HG02884 (cell line): ENCODE measurements around the gene TCF4.
A peak's percentile ranks its signal among the peaks of the same experiment; 100 is the strongest.

Experiments
- ATAC-seq: cut with Tn5 transposase; IDR thresholded peaks from one replicate; pipeline ENCODE4 v1.9.1; 2021; ENCODE audit warnings: mild to moderate bottlenecking, moderate library complexity; ENCODE audit not compliant: unreplicated experiment

Gene TCF4

DNA sequence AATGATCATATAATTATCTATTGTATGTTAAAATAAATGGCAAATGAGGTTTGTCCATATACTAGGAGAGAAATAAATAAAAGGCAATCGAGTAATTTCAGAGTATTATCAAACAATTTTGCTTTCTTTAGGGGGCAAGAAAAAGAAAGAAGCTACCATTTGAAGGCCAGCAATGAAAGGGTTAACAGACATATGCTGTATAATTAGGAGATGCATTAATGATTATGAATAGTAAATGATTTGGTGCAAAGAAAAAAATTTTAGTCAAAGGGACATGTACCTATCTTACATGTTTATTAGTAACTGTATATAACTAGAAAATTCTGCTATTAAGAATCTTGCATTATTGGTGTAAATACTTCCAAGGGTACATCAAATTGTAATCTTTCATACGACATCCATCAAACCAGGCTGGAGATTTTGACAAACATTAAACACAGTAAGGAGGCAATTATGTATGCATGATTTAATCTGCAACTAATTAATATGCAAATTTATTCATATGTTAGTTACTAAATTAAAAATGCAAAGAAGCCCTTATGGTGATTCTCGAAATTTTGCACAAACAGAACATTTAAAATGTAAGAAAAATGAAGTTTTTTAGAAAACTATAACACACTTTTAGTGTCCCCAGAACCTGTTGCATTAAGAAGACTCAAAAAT lies 251.4 kb downstream of the TCF4 start:
- no peak for ATAC-seq

DNA sequence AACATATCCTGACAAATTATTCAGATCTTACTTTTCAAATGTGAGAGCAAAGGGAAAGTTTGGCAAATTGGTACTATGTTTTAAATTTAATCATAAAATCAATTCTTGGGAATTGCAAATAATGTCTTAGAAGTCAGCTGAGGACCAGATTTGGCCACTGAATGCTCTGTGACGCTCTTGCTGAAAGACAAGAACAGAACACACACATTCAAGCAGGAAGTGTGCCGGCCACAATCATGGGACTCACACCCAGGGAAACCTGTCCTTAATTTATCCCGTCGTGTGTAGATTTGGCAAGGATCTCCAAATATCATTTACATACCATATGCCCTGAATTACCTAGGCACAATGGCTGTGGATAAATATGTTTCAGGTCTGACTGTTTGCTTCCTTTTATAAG lies 253.1 kb downstream of the TCF4 start:
- ATAC-seq: no peak

DNA sequence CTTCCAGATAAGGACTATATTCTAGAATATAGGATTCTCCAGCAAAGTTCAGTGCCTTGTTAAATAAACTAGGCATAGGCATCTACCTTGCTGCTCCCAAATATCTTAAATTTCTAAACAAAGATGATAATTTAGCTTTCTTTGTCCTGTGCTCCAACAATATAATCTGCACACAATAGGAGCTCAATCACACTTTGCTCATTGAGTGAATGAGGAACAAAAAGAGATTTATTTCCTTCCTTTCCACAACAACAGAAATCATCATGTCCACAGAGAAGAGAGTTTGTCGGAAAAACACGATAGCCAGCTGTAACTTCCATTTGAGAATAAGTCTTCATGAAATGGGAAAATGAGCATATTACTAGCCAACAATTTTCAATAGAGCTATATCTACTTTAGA lies 256.7 kb downstream of the TCF4 start:
- ATAC-seq: no peak

DNA sequence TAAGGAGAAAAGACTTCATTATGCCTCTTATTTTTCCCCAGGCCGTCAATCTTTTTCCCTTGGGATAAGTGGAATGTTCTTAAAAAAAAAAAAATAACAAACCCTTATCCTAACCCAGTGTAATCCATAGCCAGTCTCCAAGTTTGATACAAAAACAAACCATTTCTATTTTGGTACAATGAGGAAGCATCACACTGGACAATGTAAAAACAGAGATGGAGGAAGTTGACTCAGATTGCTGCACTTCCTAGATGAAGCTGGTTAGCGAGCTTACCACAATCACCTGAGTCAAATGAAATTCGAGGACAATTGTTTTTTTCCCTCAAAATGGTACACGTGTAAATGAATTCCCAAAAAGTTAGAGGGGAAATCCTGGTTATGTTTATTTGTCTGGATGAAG lies 259.7 kb downstream of the TCF4 start:
- no peak for ATAC-seq

DNA sequence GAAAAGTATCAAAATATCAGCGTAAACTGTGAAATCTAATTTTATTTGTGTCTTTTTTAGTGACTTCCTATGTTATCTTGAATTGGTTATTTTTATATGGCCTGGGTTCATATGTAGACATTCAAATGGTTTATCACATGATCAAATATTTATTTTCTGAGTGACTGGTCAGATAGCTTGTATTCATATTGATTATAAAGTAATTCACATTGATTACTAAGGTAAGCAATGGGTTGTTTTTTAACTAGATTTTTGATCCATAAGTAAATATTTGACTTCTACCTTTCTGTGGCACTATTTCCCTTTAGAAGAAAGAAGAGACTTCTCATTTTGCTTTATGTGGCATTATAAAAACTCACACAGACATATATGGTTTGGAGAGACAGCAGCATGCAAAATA lies 260.5 kb downstream of the TCF4 start:
- no peak for ATAC-seq

DNA sequence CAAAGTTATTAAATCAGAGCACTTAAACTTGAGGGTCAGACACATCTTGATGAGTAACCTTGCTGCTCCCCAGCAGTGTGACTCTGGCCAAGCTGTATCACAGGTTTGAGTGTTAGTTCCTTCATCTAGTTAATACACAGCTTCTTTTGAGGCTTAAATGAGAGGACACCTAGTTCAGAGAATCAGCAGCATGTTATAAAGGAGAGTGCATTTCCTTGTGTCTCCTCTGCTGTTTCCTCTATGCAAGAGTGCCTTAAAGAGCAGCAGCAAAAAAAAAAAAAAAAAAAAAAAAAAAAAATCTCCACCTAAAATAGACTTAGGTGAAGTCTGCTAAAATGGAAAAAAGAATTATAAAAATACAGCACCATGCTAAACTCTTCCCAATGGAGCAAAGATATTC lies 261.9 kb downstream of the TCF4 start:
- ATAC-seq: no peak

DNA sequence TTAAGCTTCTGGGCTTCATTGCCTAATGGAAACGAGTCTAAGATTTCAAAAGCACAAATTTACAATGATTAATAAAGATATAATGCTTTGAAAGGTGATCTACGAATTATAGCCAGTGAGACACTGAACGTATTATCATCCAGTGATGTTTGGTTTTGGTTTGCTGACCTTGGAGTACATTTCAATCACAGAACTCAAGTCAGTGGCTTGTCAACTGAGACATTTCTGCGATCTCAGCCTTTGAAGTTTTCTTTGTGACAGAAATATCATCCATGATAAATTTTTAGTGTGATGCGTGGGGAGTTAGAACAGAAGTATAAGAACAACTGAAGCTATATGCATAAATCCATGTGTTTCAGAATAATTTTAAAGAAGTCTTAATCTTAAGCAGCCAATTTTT lies 263.8 kb downstream of the TCF4 start:
- ATAC-seq: no peak

DNA sequence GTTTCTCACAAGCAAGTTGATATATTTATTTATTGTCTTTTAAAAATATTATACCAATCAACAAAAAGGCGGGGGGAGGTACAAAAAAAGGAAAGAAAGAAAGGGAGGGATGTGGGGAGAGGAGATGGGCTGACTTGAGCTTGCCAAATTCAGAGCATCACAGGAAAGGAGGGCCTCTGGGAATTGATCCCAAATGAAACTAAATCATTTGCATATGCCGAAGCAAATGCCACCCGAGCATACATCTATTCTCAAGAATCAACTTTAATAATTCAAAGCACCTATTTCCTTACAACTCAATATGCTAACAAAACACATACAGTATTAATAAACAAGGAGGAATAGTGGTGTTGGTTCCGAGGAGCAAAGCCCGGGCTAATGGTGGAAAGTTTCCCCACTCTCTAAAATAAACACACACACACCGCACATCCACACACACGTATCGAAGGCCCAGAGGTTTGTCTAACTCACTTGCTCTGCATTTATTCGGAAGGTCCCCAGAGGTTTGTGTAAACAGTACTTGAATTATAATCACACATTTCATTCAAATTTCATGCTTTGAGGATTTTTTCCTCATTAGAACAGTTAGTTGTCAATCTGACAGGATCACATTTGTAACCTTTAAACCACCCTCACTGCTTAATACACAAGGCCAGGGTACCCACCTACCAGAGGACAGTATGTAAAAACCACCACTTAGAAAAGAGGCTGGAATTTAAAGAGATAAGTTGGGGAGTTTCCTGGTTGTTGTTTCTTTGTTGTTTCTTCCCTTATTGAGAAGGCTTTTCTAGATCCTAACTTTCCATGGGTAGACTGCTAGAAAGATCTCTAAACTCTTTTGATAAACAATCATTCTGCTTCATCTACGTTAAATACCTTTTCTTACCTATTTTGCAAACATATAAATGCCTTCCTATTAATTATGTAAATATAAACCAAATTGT lies 264.7 kb downstream of the TCF4 start:
- no peak for ATAC-seq

DNA sequence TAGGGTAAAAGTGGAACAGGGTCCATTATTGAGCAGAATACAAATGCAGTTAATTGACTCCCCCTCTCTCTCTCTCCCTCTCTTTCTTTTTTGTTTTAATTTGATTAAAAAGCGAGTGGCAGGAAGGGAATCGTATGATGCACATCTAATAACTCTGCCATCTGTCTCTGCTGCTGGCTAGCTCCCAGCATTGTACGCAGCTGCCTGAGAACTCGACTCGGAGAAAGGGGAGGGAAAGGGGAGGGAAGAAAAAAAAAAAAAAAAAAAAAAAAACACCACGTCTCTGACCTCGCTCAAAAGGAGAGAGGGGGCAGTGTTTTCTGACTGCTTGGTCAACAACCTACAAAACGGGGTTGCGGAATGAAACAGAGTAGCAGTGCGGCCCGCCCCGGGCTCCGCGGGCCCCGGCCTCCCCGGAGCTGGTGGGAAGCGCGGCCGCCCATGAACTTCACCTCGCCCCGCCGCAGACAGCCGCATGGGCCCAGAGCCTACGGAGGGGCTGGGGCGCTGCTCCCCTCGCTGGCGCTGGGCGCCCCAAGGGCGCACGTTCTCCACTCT lies 265.7 kb downstream of the TCF4 start:
- ATAC-seq: peak; percentile 61

DNA sequence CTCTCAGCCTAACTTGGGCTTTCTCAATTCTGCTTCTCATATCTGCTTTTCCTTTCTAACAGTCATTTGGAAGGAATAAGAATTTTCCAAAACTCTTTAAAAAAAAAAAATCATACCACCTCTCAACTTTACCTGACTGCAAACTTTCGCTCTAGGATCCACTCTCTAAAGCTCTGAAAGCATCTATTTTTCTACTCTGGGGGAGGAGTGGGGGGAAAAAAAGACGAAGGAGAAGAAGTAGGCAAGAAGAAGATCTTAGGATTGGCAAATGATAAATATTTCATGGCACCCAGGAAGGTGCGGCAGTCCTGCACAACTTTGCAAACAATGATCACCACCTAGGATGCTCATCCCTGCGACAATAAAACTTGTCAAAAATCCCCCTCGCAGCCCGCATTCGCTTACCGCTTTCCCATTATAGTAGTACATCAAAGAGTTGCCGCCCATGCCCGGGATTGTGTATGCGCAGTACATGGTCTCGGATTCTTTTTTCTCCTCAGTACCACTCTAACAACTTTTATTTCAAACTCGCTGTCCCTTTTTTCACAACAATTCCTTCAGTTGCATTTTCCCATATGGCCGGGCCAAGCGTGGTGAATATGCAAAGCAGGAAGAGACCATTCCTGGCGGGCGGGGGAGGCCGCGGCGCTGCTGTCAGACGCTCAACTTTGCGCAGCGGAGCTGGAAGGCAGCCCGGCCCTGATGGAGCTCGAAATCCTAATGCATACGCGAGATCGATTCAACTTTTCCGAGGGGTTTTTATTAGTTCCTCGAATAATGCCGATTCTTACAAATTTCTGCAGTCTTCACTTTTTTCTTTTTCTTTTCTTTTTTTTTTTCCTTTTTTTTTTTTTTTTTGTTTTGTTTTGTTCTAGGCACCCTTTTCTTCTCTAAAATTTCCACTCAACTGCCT lies 266.5 kb downstream of the TCF4 start:
- ATAC-seq: peak; percentile 55

DNA sequence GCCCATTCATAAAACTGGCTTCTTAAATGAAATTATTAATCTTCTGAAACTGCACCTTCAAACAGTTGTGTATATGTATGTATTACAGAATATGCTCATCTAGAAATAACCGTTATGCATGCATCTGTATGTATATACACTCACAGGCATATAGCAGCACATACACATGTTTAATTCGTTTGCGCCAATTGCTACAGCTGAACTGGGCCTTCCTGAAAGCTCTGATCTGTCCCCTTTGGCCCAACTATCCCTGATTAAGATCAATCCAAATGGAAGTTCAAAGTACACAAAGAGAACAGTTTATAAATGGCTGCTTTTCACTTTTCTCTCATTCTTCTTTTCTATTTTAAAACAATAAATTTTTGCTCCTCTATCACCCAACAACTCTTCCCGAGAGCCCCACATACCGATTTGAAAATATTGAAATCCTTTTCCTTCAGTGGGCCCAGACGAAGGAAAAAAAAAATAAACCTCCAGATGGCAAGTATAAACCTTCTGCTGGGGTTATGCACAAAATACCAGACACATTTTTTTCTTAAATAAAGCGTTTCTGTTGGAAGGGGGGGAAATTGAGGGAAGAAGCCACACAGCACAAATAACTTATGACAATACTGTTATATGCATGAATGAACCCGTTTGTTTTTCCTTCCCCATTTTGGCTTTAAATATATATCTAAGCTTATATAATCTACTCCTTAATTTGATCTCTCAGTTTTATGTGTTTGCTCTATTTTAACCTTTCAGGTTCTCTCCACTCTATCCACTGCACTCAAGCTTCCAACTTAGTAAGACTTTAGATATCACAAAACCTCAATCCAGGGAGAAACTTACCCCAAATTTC lies 267.3 kb downstream of the TCF4 start:
- ATAC-seq: no peak

DNA sequence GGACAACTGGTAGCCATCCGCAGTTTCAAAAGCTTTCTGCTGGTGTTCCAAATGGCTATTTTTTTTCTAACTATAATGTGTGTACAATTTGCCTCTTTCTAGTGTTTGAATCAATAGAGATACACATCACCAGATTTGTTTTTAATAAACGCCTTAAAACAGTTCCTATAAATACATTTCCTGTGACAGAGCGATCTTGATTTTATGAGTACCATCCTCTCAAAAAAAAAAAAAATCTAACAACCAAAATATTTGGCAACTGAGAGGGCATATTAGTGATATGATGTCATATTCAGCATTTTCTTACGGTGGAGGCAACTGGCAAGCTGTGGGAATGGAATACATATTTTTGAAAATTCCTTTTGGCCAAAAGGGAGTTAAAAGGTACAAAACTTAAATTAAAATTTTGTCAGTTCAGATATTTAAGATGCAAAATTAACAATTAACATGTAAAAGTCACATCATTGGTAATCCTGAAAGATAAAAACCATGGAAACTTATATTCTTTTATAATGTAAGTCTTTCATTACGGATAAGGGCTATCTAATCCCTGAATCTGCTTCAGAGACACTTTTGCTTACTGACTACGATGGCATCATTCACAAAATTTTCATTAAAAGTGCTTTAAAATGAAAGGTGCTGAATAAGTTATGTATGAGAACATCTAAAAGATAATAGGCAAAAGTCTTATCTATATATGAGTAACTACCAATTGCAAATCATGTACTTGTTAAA lies 268.4 kb downstream of the TCF4 start:
- ATAC-seq: no peak

DNA sequence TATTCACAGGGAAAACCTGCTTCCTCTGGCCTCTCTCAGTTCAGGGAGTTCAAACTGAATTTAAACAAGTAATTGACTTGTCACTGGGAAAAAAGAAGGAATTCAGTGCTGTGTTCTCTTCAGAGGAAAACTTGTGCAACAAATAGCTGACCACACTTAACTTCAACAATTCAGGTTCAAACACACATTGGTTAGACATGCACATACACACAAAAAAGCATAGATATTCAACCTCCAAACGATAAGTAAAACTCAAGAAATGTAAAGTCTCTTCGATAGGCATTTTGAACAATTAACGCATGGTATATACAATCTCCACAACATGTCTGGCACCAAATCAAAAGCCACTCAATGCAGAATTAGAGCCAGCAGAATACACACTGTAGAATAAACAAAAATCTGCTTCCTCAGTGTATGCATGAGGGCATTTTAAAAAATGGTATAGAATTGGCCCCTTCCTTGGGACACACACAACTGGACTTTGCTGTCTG lies 269.0 kb downstream of the TCF4 start:
- ATAC-seq: no peak

DNA sequence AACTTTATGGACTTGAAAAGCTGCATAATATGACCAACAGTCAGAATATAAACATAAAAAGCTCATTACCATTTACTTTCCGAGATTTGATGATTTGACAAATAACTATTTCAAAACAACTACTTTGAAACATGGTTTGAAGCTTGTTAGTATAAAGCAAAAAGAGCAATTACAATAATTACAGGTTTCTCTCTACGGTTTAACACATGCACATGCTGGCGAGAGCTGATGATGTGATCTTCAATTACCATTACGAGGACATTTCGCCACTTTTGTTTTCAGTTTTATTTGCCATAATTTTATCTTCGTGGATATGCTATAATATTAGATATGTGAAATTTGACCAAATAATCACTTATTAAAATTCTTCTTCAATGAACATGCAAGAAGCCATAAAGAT lies 270.1 kb downstream of the TCF4 start:
- no peak for ATAC-seq

DNA sequence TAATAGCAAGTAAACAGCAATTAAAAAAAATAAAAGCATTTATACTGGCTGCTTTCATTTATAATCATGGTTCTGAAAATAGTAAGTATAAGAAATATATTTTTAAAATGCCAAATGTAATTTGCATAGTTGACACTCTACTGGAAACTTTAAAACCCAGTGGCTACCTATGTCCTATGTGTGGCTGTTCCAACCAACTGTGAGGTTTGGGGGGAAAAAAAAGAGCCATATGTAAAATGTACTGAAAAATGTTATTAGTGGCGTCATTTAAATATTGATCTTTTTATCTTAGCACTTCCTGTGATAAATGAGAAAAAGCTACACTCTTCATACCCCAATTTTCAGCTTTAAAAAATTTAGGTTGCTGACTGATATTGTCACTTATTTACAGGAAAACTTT lies 270.7 kb downstream of the TCF4 start:
- no peak for ATAC-seq

DNA sequence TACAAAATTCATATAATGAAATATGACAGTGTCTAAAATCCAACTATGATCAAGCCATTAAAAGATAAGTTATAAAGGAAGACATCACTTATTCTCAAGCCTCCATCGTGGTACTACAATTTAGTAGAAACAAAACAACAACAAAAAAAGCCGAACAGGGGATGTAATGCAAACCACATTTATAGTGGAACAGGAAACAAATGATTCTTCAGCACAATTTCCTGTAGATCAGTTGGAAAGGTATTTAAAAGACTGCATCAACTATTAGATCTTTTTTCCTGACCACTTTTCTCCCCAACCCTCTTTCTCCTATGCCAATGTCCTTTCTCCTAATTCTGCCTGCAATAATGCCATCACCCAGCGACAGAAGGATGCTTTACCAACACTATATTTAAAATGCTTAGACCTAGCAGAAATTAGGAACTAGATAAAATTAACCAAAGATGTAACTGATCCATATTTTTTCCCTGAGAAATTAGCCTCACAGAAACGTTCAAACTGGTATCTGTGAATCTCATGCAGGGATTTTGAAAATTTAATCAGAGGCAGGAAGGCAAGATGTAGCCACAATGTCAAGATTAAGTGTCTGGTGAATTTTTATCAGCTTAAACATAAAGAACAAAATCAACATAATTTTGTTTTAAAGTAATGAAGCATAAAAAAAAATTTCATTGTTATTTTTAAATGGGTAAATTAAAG lies 271.4 kb downstream of the TCF4 start:
- no peak for ATAC-seq

DNA sequence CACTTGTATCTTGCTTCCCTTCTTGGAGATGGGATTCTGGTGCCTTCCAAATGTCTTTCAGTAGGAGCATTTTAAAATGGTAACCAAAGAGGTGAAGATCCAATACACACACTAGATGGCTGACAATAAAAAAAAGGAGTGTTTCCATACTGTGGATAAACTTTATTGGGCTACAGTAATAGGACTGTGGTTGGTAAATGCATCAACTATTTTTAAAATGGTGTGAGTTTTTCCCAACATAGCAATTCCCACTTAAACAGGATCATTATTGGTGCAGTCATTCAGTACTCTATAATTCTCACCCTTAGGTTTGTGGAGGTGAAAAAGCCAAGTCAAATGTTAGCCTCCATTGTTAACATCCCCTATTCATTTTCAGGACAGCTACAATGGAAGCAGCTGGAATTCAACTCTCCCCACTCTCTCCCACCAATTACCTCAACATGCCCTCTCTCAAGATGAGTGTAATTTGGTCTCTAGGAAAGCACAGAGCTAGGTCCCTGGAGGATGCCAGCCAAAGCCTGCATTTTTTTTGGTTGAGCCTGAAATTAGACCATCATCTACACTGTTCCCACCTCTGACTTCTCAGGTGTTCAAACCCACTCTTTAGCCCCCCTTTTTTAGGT lies 273.3 kb downstream of the TCF4 start:
- ATAC-seq: no peak

DNA sequence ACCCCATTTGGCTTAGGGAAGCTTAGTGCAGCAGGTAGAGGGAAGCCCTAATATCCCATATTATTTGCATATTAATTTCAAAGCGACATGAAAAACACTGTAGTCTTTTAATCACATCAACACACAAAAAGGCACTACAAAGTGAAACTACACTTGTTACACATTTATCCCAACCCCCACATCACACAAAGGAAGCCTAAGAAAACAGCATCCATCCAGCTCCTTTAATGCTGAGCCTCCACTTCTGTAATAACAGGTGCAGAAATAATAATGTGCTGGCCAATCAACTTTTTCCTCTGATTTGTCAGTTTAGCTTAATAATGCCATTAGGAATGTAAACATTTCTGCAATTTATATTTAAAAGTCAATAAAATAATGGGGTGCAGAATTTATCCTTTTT lies 274.0 kb downstream of the TCF4 start:
- ATAC-seq: no peak
